ENCODE measurements around the gene CENPX. TPM values are rescaled to one million over a fixed set of nuclear protein-coding genes. Genes with fewer than 3 reads are reported as not detected.

The CENPX gene
- total RNA-seq, 2 donors from 2014 or later = 66.1 to 102 TPM

GRCh38 chr17:82037092-82037888, 14.6 kb upstream of the CENPX start, which contains the start of gene DCXR:
DCXR (minus strand) TSS chr17:82037697; CDS start chr17:82037682, 15 bp downstream.
- Mint-ChIP-seq H3K36me3 (ENCODE audit: low read depth) (no peaks in the 10 kb centered on the region), H3K27ac (peak within 1 kb of the TSS; percentile 64), H3K9me3 (no peaks in the 10 kb centered on the region), H3K4me1 (peaks cover 15% of the 10 kb centered on the region), H3K4me3 (peak within 1 kb of the TSS; percentile 87), H3K27me3 (no peaks in the 10 kb centered on the region)
- ATAC-seq (replicated peaks) = peak; percentile 98

DNA sequence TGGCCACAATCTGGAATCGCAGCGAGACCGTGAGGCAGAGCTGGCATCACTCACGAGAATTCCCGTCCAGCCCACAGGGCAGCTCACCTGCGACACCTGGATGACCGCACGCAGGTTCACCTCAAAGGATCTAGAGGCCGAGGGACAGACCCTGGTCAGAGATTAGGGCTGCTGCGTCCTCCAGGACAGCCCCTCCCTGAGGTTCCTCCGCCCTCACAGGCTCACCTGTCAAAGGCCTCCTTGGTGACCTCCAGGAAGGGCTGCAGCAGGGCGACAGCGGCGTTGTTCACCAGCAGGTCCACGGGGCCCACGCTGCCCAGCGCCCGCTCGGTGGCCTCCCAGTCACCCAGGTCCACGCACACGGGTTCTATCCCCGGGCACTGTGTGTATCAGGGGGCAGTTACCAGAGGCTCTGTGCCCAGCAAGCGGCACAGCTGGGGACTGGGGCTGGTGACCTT, 14.0 kb upstream of the CENPX start:
- Mint-ChIP-seq H3K4me1 (peaks cover 15% of the 10 kb centered on the region), H3K36me3 (ENCODE audit: low read depth) (no peaks in the 10 kb centered on the region), H3K4me3 (peak overlapping the region; percentile 87), H3K9me3 (no peaks in the 10 kb centered on the region), H3K27ac (no peak overlapping the region), H3K27me3 (no peaks in the 10 kb centered on the region)
- ATAC-seq (replicated peaks) = no peak

DNA sequence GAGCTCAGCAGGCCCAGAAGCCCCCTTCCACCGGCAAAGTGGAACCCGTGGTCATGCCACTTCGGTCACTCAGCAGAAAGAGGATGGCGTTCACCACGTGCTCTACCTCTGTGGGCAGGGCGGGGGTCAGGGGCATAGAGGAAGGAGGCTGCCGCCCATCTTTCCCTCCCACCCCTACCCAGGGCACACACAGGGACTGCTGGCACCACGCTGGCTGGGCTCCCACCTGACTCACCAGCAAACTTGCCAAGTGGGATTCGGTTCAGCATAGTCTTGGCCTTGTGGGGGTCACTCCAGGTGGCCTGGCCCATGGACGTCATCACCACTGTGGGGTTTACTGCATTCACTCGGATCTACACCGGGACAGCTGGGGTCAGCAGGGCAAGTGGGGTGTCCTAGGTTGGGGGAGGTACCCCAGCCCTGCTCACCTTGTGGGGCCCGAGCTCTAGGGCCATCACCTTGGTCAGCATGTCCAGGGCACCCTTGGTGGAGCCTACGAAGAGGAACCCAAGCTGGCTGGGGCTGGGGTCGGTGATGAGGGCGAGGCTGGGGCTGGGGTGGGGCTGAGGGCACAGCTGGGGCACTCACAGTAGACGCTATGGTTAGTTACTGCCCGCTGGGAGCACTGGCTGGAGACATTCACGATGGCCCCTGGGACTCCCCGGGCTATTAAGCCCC, 13.4 kb upstream of the CENPX start:
- H3K36me3 Mint-ChIP-seq (ENCODE audit: low read depth) = no peaks in the 10 kb centered on the region
- peak overlapping the region; percentile 87 for H3K4me3 Mint-ChIP-seq
- no peaks in the 10 kb centered on the region for H3K27me3 Mint-ChIP-seq
- no peak overlapping the region for H3K27ac Mint-ChIP-seq
- ATAC-seq (replicated peaks) = no peak
- peaks cover 15% of the 10 kb centered on the region for H3K4me1 Mint-ChIP-seq
- no peaks in the 10 kb centered on the region for H3K9me3 Mint-ChIP-seq

- Mint-ChIP-seq H3K4me1 (peaks cover 15% of the 10 kb centered on the region), H3K27ac (no peak overlapping the region), H3K4me3 (peak overlapping the region; percentile 87), H3K27me3 (no peaks in the 10 kb centered on the region), H3K9me3 (no peaks in the 10 kb centered on the region), H3K36me3 (ENCODE audit: low read depth) (no peaks in the 10 kb centered on the region)
- no peak for ATAC-seq (replicated peaks)
These were observed 12.8 kb upstream of the CENPX start for GRCh38 chr17:82035488-82035887.

DNA sequence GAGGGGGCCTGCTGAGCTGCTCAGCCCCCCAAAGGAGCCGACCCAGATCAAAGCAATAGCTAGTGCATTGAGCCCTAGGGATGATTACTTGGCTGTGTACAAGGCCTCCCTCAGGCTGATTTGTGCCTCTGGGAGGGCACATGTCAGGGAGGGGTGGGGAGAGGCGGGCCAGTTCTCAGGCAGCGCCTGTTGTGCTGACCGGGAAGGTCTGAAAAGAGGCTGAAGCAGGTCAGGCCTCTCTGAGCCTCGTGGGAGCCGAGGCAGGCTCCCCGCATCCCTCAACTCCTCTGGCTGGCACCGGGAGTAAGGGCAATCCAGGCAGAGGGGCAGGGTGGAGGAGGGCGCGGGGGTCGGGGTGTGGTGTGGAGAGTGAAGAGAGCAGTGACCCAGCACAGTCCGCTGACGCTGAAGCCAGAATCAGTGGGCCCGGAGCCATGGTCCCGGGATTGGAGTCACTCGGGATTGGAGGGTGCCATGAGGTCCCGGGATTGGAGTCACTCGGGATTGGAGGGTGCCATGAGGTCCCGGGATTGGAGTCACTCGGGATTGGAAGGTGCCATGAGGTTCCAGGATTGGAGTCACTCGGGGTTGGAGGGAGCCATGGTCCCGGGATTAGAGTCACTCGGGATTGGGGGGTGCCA, 11.8 kb upstream of the CENPX start:
- peaks cover 18% of the 10 kb centered on the region for H3K4me1 Mint-ChIP-seq
- no peaks in the 10 kb centered on the region for H3K36me3 Mint-ChIP-seq (ENCODE audit: low read depth)
- H3K27ac Mint-ChIP-seq = no peak overlapping the region
- H3K27me3 Mint-ChIP-seq = no peaks in the 10 kb centered on the region
- peak overlapping the region; percentile 87 for H3K4me3 Mint-ChIP-seq
- H3K9me3 Mint-ChIP-seq = no peaks in the 10 kb centered on the region
- ATAC-seq (replicated peaks) = no peak

DNA sequence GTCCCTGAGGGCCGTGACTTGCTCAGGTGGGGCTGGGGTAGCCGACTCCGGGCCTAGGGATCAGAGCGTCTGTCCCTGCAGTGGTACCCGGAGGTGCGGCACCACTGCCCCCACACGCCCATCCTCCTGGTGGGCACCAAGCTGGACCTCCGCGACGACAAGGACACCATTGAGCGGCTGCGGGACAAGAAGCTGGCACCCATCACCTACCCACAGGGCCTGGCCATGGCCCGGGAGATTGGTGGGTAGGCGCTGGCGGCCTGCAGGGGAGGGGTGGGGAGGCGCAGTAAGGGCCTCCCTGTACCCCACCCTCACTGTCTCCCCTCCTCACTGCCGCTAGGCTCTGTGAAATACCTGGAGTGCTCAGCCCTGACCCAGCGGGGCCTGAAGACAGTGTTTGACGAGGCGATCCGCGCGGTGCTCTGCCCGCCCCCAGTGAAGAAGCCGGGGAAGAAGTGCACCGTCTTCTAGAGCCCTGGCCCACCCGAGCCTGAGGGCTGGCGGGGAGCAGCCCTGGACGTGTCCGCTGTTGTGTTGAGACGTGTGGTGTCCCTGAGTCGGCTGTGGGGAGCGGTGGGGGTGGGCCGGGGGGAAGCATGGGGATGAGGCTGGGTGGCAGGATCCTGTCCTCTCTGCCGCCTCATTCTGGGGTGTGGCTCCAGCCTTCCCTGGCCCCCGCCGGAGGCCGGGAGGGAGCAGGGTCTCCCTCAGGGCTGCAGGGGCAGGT, 10.8 kb upstream of the CENPX start:
- no peak overlapping the region for H3K4me3 Mint-ChIP-seq
- peaks cover 14% of the 10 kb centered on the region for H3K4me1 Mint-ChIP-seq
- H3K9me3 Mint-ChIP-seq = no peaks in the 10 kb centered on the region
- H3K27ac Mint-ChIP-seq = no peak overlapping the region
- no peaks in the 10 kb centered on the region for H3K36me3 Mint-ChIP-seq (ENCODE audit: low read depth)
- ATAC-seq (replicated peaks) = no peak
- no peaks in the 10 kb centered on the region for H3K27me3 Mint-ChIP-seq

- Mint-ChIP-seq H3K4me1 (peaks cover 8% of the 10 kb centered on the region), H3K27me3 (no peaks in the 10 kb centered on the region), H3K4me3 (peak overlapping the region; percentile 36), H3K27ac (no peak overlapping the region), H3K9me3 (no peaks in the 10 kb centered on the region), H3K36me3 (ENCODE audit: low read depth) (no peaks in the 10 kb centered on the region)
- ATAC-seq (replicated peaks) = peak; percentile 61
These were observed 9.4 kb upstream of the CENPX start for GRCh38 chr17:82031885-82032627.

GRCh38 chr17:82031303-82031884, 8.7 kb upstream of the CENPX start, which contains the start of gene RAC3:
RAC3 (plus strand) TSS chr17:82031678; CDS start chr17:82031762, 84 bp downstream.
- H3K36me3 Mint-ChIP-seq (ENCODE audit: low read depth) = no peaks in the 10 kb centered on the region
- peak within 1 kb of the TSS; percentile 73 for H3K4me3 Mint-ChIP-seq
- no peaks in the 10 kb centered on the region for H3K27me3 Mint-ChIP-seq
- peaks cover 8% of the 10 kb centered on the region for H3K4me1 Mint-ChIP-seq
- ATAC-seq (replicated peaks) = peak; percentile 21
- H3K27ac Mint-ChIP-seq = no peak within 1 kb of the TSS
- H3K9me3 Mint-ChIP-seq = no peaks in the 10 kb centered on the region

GRCh38 chr17:82030470-82031302, 8.0 kb upstream of the CENPX start:
- Mint-ChIP-seq H3K9me3 (no peaks in the 10 kb centered on the region), H3K27me3 (no peaks in the 10 kb centered on the region), H3K4me3 (peak overlapping the region; percentile 73), H3K27ac (no peak overlapping the region), H3K4me1 (peaks cover 8% of the 10 kb centered on the region), H3K36me3 (ENCODE audit: low read depth) (no peaks in the 10 kb centered on the region)
- peak; percentile 83 for ATAC-seq (replicated peaks)

DNA sequence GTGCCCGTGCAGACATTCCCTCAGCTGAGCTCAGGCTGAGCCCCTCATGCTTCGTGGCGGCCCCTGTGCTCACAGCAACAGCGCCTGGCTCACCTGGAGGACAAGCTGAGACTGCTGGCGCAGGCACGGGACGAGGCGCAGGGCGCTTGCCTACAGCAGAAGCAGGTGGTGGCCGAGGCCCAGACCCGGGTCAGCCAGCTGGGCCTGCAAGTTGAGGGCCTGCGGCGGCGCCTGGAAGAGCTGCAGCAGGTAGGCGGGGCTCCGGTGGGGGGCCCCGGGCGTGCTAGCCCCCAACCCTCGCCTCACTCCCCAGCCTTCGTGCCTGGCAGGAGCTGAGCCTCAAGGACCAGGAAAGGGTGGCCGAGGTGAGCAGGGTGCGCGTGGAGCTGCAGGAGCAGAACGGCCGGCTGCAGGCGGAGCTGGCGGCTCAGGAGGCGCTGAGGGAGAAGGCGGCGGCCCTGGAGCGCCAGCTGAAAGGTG, 7.4 kb upstream of the CENPX start:
- no peaks in the 10 kb centered on the region for H3K36me3 Mint-ChIP-seq (ENCODE audit: low read depth)
- no peak overlapping the region for H3K27ac Mint-ChIP-seq
- no peaks in the 10 kb centered on the region for H3K27me3 Mint-ChIP-seq
- no peaks in the 10 kb centered on the region for H3K9me3 Mint-ChIP-seq
- ATAC-seq (replicated peaks) = peak; percentile 1
- peaks cover 4% of the 10 kb centered on the region for H3K4me1 Mint-ChIP-seq
- peak overlapping the region; percentile 73 for H3K4me3 Mint-ChIP-seq

- H3K36me3 Mint-ChIP-seq (ENCODE audit: low read depth) = no peaks in the 10 kb centered on the region
- ATAC-seq (replicated peaks) = no peak
- peaks cover 4% of the 10 kb centered on the region for H3K4me1 Mint-ChIP-seq
- H3K27ac Mint-ChIP-seq = no peak overlapping the region
- peak overlapping the region; percentile 60 for H3K4me3 Mint-ChIP-seq
- no peaks in the 10 kb centered on the region for H3K9me3 Mint-ChIP-seq
- H3K27me3 Mint-ChIP-seq = no peaks in the 10 kb centered on the region
These were observed 6.7 kb upstream of the CENPX start for GRCh38 chr17:82029391-82029790.

GRCh38 chr17:82028966-82029365, 6.3 kb upstream of the CENPX start:
- H3K27me3 Mint-ChIP-seq = no peaks in the 10 kb centered on the region
- no peak overlapping the region for H3K4me3 Mint-ChIP-seq
- peaks cover 4% of the 10 kb centered on the region for H3K4me1 Mint-ChIP-seq
- no peaks in the 10 kb centered on the region for H3K9me3 Mint-ChIP-seq
- ATAC-seq (replicated peaks) = no peak
- H3K27ac Mint-ChIP-seq = no peak overlapping the region
- H3K36me3 Mint-ChIP-seq (ENCODE audit: low read depth) = no peaks in the 10 kb centered on the region

Measured in activated T-helper 17 cell treated with anti-CD3 and anti-CD28 coated beads, Interleukin-2, amount 50 U/mL, for 72 hours (primary cell).